Heart right ventricle (tissue), 16 donors: Measurements from ENCODE around the gene IQSEC3. TPM values are rescaled to one million over a fixed set of nuclear protein-coding genes. Genes with fewer than 3 reads are reported as not detected.
"Not testable (repeated sequence)": the region's sequence is repeated elsewhere in the genome, so short reads cannot be mapped to it uniquely, and the experiment has no call there.

Source experiments
- ATAC-seq, 8 donors: fragments of 200-7000 bp; cut with Tn5 transposase; one replicate each; pipeline ENCODE4 v1.9.1; 2020; ENCODE audit warnings: mild to moderate bottlenecking in 8 of 8, moderate library complexity in 8 of 8, moderate number of reproducible peaks in 1 of 8
- DNase-seq, 2 donors: peaks; one replicate each; pipeline ENCODE4 v3.0.0-alpha.2; 2020
- H3K27ac ChIP-seq, 10 donors: fragments of 200-600 bp; sonication (generic) in 2 of 10; one replicate each; pipeline versions ENCODE4 v1.5.0 to v1.8.0; 2020 to 2022; ENCODE audit warnings: mild to moderate bottlenecking in 3 of 10
- H3K27me3 ChIP-seq, 7 donors: fragments of 200-600 bp; one replicate each; pipeline ENCODE4 v1.8.0; 2021 to 2022; ENCODE audit warnings: mild to moderate bottlenecking in 2 of 7
- H3K36me3 ChIP-seq, 9 donors: fragments of 200-600 bp; sonication (generic) in 1 of 9; one replicate each; pipeline versions ENCODE4 v1.5.0 to v1.8.0; 2020 to 2022; ENCODE audit warnings: mild to moderate bottlenecking in 2 of 9
- H3K4me1 ChIP-seq, 9 donors: fragments of 200-600 bp; sonication (generic) in 1 of 9; one replicate each; pipeline versions ENCODE4 v1.5.0 to v1.8.0; 2020 to 2022; ENCODE audit warnings: mild to moderate bottlenecking in 4 of 9
- H3K4me3 ChIP-seq, 10 donors: fragments of 200-600 bp; sonication (generic) in 2 of 10; one replicate each; pipeline versions ENCODE4 v1.5.0 to v1.8.0; 2020 to 2022; ENCODE audit warnings: mild to moderate bottlenecking in 7 of 10, moderate library complexity in 2 of 10
- H3K9me3 ChIP-seq, 11 donors: fragments of 200-600 bp in 10 of 11; sonication (generic) in 2 of 11; one replicate each; pipeline versions ENCODE4 v1.5.0 to v1.8.0; 2013 to 2022; ENCODE audit warnings: mild to moderate bottlenecking in 2 of 11, control low read depth in 1 of 11, moderate library complexity in 1 of 11
- WGBS, 2 donors: extraction: QIAGEN DNeasy Blood & Tissue Kit; methylation state at CpG; one replicate each; pipeline ENCODE4 v1.1.7; 2013; ENCODE audit warnings: inconsistent platforms in 1 of 2; 5-methylcytosine and 5-hydroxymethylcytosine counted together
- intact Hi-C, 10 donors: fragments of 100-400 bp; cut with DNase I; formaldehyde crosslinking; loops; one replicate each; pipeline versions ENCODE4 v1.11.1 to v1.14.2; 2022
- polyA plus RNA-seq, 2 donors: library from polyadenylated mRNA; stranded (reverse); fragments of 200-250 nt; gene quantifications; one replicate each; pipeline ENCODE4 v1.2.3, GENCODE V29; 2013
- total RNA-seq, 10 donors: library from RNA; stranded (reverse); fragmentation: NEBNext Ultra II Directional in 3 of 10; extraction: Animal tissue kit (Norgen Biotek cat#: 25700) in 3 of 10; gene quantifications; one replicate each; pipeline versions ENCODE4 v1.2.1 to v1.2.4, GENCODE V29; 2021 to 2023
- TF ChIP-seq, protein P1 (sequence below), 9 donors: fragments of 200-600 bp; sonication (generic) in 2 of 9; IDR thresholded peaks; one replicate each; pipeline versions ENCODE4 v1.5.0 to v1.8.0; 2021 to 2022; ENCODE audit warnings: antibody characterized with exemption in 9 of 9, mild to moderate bottlenecking in 5 of 9, moderate library complexity in 1 of 9
- donor health status: Arrhythmogenic right ventricular cardiomyopathy.
- donor health status: ischemic (EF 13 %, LVEDD 7.1; RV severe dilation, severe dysfunction).
- donor health status: healthy with polysubstance abuse.
- donor health status: DM: no; HTN: yes; CAD: no.
- donor health status: DM: no; HTN: no; CAD: no.
- donor health status: ischemic (EF 25% LVEDD 6.9; RV normal size, moderate dysfunction).
- donor health status: ischemic (EF 25% LVEDD 5.7; RV mildly dilated, moderate dysfunction).
- donor health status: healthy.
- donor health status: DM: yes; HTN: yes; CAD: no.
- donor health status: Ischemic cardiomyopathy.
- donor health status: ischemic (EF 35%, LVEDD 5.7; RV mildly dilated, moderate dysfunction).
- donor health status: nonischemic (EF 11% LVEDD 7.7; RV severe dilation, severe dysfunction).
- donor health status: DM: yes; HTN: yes; CAD: no.
- donor health status: PGD.
- donor health status: ischemic (EF 29% LVEDD 5.4; RV normal size, mild dysfunction).
- donor health status: nonischemic (EF 23%, LVEDD 6.1; RV moderate dilation, normal function).

IQSEC3 gene
- total and polyA plus RNA-seq, 12 donors, result 0.30 to 2.7 (median 1.1) TPM

DNA sequence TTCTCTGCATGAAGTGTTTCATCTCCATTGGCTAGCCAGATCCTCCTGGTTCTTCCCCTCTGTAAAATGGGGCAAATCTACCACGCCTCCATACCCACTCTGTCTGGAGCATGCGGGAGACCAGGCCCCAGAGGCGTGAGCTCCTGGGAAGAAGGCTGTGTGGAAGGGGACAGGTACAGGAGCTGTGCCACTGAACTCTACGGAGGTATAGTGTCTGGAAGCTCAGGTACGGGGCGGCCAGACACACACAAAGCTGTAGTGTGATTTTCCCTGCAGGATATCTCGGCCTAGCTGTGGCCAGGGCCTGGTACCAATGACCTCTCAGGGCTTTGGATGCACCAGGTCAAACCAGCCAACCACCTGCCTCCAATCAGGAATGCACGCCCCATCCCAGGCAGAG is 10.0 kb downstream of the IQSEC3 start:
- ATAC-seq, result peak in 2 of 8 donors; percentile 18 to 29
- H3K4me1 ChIP-seq, H3K27ac ChIP-seq, intact Hi-C loops, H3K36me3 ChIP-seq, DNase-seq, H3K9me3 ChIP-seq, H3K4me3 ChIP-seq: not testable (repeated sequence)
- 91 to 94% methylated on average over 7 of the region's 8 CpGs for WGBS, 2 donors
- peaks cover 0 to 60% (median 36%) of the 10 kb centered on the region in 7 donors for H3K27me3 ChIP-seq

DNA sequence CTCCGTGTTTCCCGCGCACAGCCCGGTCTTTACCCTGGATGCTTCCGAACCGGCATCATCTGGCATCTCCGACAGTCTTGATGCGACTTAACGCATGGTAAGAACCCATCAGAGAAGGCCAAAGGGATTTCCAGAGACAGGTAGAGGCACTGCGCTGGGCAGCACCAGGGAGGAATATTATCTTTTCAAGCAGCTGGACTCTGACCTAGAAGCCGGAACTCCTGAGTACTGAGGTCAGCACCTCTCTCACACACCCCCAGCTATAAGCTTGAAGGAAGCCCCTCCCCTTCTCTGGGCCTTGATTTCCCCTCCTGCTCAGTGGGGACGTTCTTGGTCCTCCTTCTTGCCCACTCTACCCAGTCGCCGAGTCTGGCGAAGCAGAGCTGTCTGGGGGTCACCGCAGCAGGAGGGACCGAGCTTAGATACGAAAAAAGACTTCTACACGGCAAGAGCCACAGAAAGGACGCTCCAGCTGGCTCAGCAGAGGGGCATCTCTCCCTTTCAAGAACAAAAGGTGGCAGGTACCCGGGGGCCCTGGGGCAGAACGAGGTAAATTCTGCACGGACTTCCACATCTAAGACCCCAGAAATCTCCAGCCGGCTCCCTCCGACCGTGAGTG is 10.6 kb downstream of the IQSEC3 start:
- peak in 1 of 8 donors; percentile 11 for ATAC-seq

DNA sequence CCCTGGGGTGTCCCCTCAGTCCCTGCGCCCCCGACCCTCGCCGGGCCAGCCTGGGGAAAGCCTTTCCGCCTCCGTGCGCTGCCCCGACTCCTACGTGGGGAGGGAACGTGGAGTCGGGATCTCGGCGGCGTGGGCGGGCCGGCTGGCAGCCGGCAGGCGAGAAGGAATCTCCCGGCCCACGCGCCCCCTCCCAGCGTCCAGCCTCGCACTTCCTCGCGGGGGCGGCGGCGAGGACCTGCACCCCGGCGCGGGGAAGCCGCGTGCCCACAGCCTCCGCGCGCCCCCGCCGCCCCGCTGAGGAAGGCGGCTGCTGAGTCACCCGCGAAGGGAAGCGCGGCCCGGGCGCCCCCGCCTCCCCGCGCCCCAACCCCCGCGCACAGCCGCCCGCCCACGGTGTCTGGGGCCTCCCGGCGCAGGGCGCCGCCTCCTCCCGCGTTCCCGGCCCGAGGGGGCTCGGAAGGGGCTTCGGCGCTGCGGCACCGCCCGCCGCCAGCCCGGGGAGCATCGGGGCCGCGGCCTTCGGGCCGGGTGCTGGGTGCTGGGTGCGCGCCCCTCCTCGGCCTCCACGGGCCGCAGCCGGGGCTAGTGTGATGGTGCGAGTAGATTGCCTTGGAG is 11.3 kb downstream of the IQSEC3 start:
- H3K4me1 ChIP-seq, H3K36me3 ChIP-seq, H3K9me3 ChIP-seq, DNase-seq, intact Hi-C loops, H3K27ac ChIP-seq, H3K4me3 ChIP-seq: not testable (repeated sequence)
- ATAC-seq, result peak in 2 of 8 donors; percentile 25 to 26
- peaks cover 0 to 60% (median 42%) of the 10 kb centered on the region in 7 donors for H3K27me3 ChIP-seq
- 2 to 7% methylated on average over 41 to 70 of the region's 82 CpGs for WGBS, 2 donors

More for the DNA sequence above, 10.6 kb downstream of the IQSEC3 start:
- intact Hi-C loops, H3K36me3 ChIP-seq, H3K4me3 ChIP-seq, H3K27ac ChIP-seq, H3K4me1 ChIP-seq, DNase-seq, H3K9me3 ChIP-seq: not testable (repeated sequence)
- 71% methylated on average over 11 of the region's 26 CpGs for WGBS, 2 donors
- peaks cover 0 to 60% (median 40%) of the 10 kb centered on the region in 7 donors for H3K27me3 ChIP-seq

DNA sequence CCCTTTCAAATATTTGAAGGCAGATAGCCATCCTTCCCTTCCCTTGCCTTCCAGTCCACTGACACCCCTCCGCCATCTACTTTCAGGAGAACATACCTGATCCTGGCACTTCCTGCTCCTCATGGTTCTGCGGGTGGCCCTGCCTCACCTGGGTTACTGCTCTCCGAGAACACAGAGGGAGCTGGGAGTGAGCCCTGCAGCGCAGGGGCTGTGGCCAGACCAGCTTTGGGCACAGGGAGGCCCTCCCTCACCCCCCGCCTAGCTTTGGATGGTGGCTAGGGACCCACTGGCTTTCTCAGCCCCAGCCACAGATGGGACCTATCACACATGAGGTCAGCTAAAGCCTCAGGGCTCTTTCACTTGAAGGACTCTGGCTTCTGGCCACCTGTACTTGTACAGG is 12.4 kb downstream of the IQSEC3 start:
- peaks cover 0 to 60% (median 46%) of the 10 kb centered on the region in 7 donors for H3K27me3 ChIP-seq
- TF ChIP-seq, protein P1, sequence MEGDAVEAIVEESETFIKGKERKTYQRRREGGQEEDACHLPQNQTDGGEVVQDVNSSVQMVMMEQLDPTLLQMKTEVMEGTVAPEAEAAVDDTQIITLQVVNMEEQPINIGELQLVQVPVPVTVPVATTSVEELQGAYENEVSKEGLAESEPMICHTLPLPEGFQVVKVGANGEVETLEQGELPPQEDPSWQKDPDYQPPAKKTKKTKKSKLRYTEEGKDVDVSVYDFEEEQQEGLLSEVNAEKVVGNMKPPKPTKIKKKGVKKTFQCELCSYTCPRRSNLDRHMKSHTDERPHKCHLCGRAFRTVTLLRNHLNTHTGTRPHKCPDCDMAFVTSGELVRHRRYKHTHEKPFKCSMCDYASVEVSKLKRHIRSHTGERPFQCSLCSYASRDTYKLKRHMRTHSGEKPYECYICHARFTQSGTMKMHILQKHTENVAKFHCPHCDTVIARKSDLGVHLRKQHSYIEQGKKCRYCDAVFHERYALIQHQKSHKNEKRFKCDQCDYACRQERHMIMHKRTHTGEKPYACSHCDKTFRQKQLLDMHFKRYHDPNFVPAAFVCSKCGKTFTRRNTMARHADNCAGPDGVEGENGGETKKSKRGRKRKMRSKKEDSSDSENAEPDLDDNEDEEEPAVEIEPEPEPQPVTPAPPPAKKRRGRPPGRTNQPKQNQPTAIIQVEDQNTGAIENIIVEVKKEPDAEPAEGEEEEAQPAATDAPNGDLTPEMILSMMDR (IDR thresholded peaks at IDR 0.05), result no peak
- no peak for DNase-seq

DNA sequence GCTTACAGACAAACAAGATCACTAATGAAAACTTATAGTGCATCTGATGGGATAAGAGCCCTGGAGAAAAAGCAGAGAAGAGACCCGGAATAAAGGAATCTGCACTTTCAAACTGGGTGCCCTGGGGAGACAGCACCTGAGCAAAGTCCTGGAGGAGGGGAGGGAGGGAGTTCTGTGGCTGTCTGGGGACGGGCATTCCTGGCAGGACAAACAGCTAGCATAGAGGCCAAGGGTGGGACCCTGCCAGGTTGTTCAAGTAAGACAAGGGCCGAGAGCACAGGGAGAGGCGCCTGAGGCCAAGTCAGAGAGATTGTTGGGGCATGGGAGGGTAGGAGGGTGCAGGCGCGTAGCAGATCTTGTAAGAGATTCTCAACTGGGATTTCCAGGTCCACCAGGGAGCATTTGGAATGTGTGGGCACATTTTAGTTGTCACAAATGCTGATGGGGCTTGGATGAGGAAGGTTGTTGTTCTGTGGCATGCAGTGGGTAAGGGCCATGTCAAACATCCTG is 14.2 kb downstream of the IQSEC3 start:
- H3K27me3 ChIP-seq, result peaks cover 0 to 55% (median 45%) of the 10 kb centered on the region in 7 donors
- 70 to 74% methylated on average over 6 of the region's 6 CpGs for WGBS, 2 donors
- H3K9me3 ChIP-seq, result no peaks in the 10 kb centered on the region
- H3K36me3 ChIP-seq, result no peaks in the 10 kb centered on the region
- no peak overlapping the region for H3K4me3 ChIP-seq
- DNase-seq, result no peak
- ATAC-seq, result peak in 1 of 8 donors; percentile 31
- intact Hi-C loops, result no loop called here
- TF ChIP-seq, protein P1 (IDR thresholded peaks at IDR 0.05), result no peak
- H3K27ac ChIP-seq, result no peak overlapping the region
- H3K4me1 ChIP-seq, result no peaks in the 10 kb centered on the region

More for the DNA sequence above, 12.4 kb downstream of the IQSEC3 start:
- Histone ChIP-seq H3K36me3 (no peaks in the 10 kb centered on the region), H3K27ac (no peak overlapping the region), H3K9me3 (no peaks in the 10 kb centered on the region), H3K4me3 (no peak overlapping the region), H3K4me1 (no peaks in the 10 kb centered on the region)
- ATAC-seq, result no peak
- WGBS, 2 donors, result 80 to 85% methylated on average over 5 of the region's 5 CpGs
- intact Hi-C loops, result no loop called here

DNA sequence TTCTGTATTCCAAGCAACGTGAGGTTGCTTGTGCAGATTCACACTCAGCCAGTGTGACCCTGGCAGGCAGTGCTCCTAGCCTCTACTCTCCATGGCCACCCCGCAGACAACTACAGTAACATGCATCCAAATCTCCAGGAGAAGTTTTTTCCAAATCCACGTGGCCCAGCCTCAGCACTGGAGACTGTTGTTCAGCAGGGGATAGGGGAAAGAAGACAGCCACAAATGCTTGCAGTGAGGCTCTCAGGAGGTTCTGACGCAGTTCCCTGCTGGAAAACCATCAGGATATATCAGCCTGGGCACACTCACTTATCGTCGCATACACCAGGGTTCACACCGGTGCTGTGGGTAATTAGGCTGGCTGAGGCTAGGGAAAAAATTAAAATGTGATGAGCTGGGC is 16.2 kb downstream of the IQSEC3 start:
- H3K27me3 ChIP-seq, result peaks cover 0 to 49% (median 34%) of the 10 kb centered on the region in 7 donors
- intact Hi-C loops, result no loop called here
- H3K4me1 ChIP-seq, result no peaks in the 10 kb centered on the region
- TF ChIP-seq, protein P1 (IDR thresholded peaks at IDR 0.05), result no peak
- DNase-seq (no peak), ATAC-seq (no peak)
- H3K36me3 ChIP-seq, result no peaks in the 10 kb centered on the region
- H3K9me3 ChIP-seq, result peaks cover 0 to 5% (median 0%) of the 10 kb centered on the region in 11 donors
- 58 to 66% methylated on average over 7 of the region's 7 CpGs for WGBS, 2 donors
- H3K4me3 ChIP-seq, result no peak overlapping the region
- H3K27ac ChIP-seq, result no peak overlapping the region
